Endothelial cell of umbilical vein (primary cell): ENCODE results near the gene VAV3. TPM values are rescaled to one million over a fixed set of nuclear protein-coding genes. Genes with fewer than 3 reads are reported as not detected.

Experiments used
- BruUV-seq: library from RNA; stranded (reverse); fragments of 400-500 nt; replicated peaks from 2 replicates; lab custom pipeline; 2021; lab: Mats Ljungman, UMichigan
- CTCF ChIA-PET: fragments of 300-600, 350-600 bp; sonication (Branson Sonifier 250); formaldehyde crosslinking; loops from one replicate; lab custom pipeline; 2021; ENCODE audit warnings: antibody characterized with exemption, inconsistent platforms; lab: Charles Lee
- POLR2A ChIA-PET: fragments of 300-600, 350-600 bp; sonication (Branson Sonifier 250); formaldehyde crosslinking; loops from one replicate; lab custom pipeline; 2021; ENCODE audit warnings: antibody characterized with exemption, inconsistent platforms; lab: Charles Lee
- DNase-seq: peaks from one replicate; pipeline ENCODE4 v3.0.0-alpha.2; 2011; ENCODE audit warnings: low read depth, low spot score
- FAIRE-seq: peaks from 2 replicates; lab custom pipeline; 2011; peaks lifted over from hg19 to GRCh38; lab: Jason Lieb, UNC
- H2AFZ ChIP-seq: 2 replicates; pipeline ENCODE4 v1.6.0; 2012; ENCODE audit warnings: low read depth, low read length, control low read depth, inconsistent platforms
- H3K27ac ChIP-seq: 2 replicates; pipeline ENCODE4 v1.5.1; 2011; ENCODE audit warnings: low read depth, mild to moderate bottlenecking, control low read depth, low read length, moderate library complexity; ENCODE audit not compliant: insufficient read depth
- H3K27me3 ChIP-seq, 2 experiments: 2 replicates each; pipeline versions ENCODE4 v1.6.0 to v1.6.1; 2011; ENCODE audit warnings: low read length in 2 of 2, mixed read lengths in 1 of 2; ENCODE audit not compliant: control insufficient read depth in 2 of 2, insufficient read depth in 2 of 2
- H3K36me3 ChIP-seq, 2 experiments: 2 replicates in 1 of 2; 3 replicates in 1 of 2; pipeline ENCODE4 v1.5.1; 2011; ENCODE audit warnings: low read length in 2 of 2, mild to moderate bottlenecking in 1 of 2, moderate library complexity in 1 of 2; ENCODE audit not compliant: control insufficient read depth in 2 of 2, insufficient read depth in 2 of 2; ENCODE audit errors: extremely low read depth in 1 of 2
- H3K4me1 ChIP-seq: 3 replicates; pipeline ENCODE4 v1.5.1; 2011; ENCODE audit warnings: mild to moderate bottlenecking, low read length; ENCODE audit not compliant: control insufficient read depth, insufficient read depth; ENCODE audit errors: extremely low read depth
- H3K4me2 ChIP-seq: 2 replicates; pipeline ENCODE4 v1.6.1; 2011; ENCODE audit warnings: low read length, control low read depth, mixed read lengths; ENCODE audit not compliant: insufficient read depth
- H3K4me3 ChIP-seq, 3 experiments: fragments of 200-600 bp in 1 of 3; sonication (generic), shearing (Covaris generic) in 1 of 3; replicated peaks in 1 of 3; 2 replicates each; pipeline ENCODE4 v1.5.1; 2011 to 2016; ENCODE audit warnings: control low read depth in 3 of 3, low read length in 3 of 3, mild to moderate bottlenecking in 2 of 3, inconsistent platforms in 1 of 3, low read depth in 1 of 3, moderate library complexity in 1 of 3; ENCODE audit not compliant: insufficient read depth in 1 of 3
- H3K79me2 ChIP-seq: 2 replicates; pipeline ENCODE4 v1.6.0; 2012; ENCODE audit warnings: low read length, inconsistent platforms; ENCODE audit not compliant: control insufficient read depth, insufficient read depth
- H3K9ac ChIP-seq: replicated peaks from 2 replicates; pipeline ENCODE3; 2011; ENCODE audit warnings: low read length, control low read depth; ENCODE audit not compliant: insufficient read depth; ENCODE audit errors: extremely low read depth
- H3K9me1 ChIP-seq: replicated peaks from 3 replicates; pipeline ENCODE4 v1.6.0; 2011; ENCODE audit warnings: mild to moderate bottlenecking, low read length; ENCODE audit not compliant: control insufficient read depth, insufficient read depth; ENCODE audit errors: extremely low read depth
- H3K9me3 ChIP-seq: replicated peaks from 2 replicates; pipeline ENCODE4 v1.5.1; 2012; ENCODE audit warnings: low read length, inconsistent platforms; ENCODE audit not compliant: control insufficient read depth, insufficient read depth
- H4K20me1 ChIP-seq: replicated peaks from 2 replicates; pipeline ENCODE3; 2011; ENCODE audit warnings: mild to moderate bottlenecking, low read length; ENCODE audit not compliant: control insufficient read depth, insufficient read depth; ENCODE audit errors: extremely low read depth
- EZH2 ChIP-seq: IDR thresholded peaks from 2 replicates; pipeline ENCODE4 v1.6.1; 2012; ENCODE audit warnings: borderline replicate concordance, low read depth, mild to moderate bottlenecking, moderate library complexity, low read length, inconsistent platforms; ENCODE audit not compliant: severe bottlenecking
- FOS ChIP-seq: IDR thresholded peaks from 2 replicates; pipeline ENCODE4 v1.6.1; 2011; ENCODE audit warnings: mild to moderate bottlenecking, low read length, moderate library complexity, borderline replicate concordance; ENCODE audit not compliant: insufficient read depth
- GATA2 ChIP-seq: IDR thresholded peaks from 2 replicates; pipeline ENCODE4 v1.7.0; 2011; ENCODE audit warnings: low read depth, mild to moderate bottlenecking, moderate library complexity, mixed read lengths, low read length; ENCODE audit not compliant: insufficient read length, insufficient read depth
- JUN ChIP-seq: IDR thresholded peaks from 2 replicates; pipeline ENCODE4 v1.6.1; 2011; ENCODE audit warnings: borderline replicate concordance, low read depth; ENCODE audit not compliant: insufficient read length, insufficient read depth
- MYC ChIP-seq: IDR thresholded peaks from one replicate; pipeline ENCODE4 v1.6.1; 2011; ENCODE audit warnings: mild to moderate bottlenecking, low read depth, low read length
- POLR2A ChIP-seq: IDR thresholded peaks from 2 replicates; pipeline ENCODE4 v1.6.1; 2012; ENCODE audit warnings: low read depth, mild to moderate bottlenecking, control low read depth, low read length
- POLR2AphosphoS5 ChIP-seq: IDR thresholded peaks from 2 replicates; pipeline ENCODE4 v1.6.1; 2012; ENCODE audit warnings: low read depth, mild to moderate bottlenecking, control low read depth, low read length, moderate library complexity; ENCODE audit not compliant: insufficient read depth
- dilution Hi-C: fragments of 300-500 bp; cut with MboI; formaldehyde crosslinking; loops from one replicate; pipeline ENCODE4 v1.15.0; 2019; ENCODE audit warnings: low sequenced_read_pairs; ENCODE audit not compliant: extremely low pct_ligation_motif_present
- intact Hi-C: fragments of 100-400 bp; cut with micrococcal nuclease; formaldehyde crosslinking; loops from one replicate; pipeline ENCODE4 v1.10.0; 2022
- polyA plus RNA-seq, 4 experiments: library from polyadenylated mRNA; depleted of rRNA in 3 of 4; stranded (reverse) in 3 of 4; unstranded in 1 of 4; fragments of >200 nt; gene quantifications; 2 replicates each; pipeline versions ENCODE4 v1.2.1 to v1.2.3, GENCODE V29; 2011 to 2012; ENCODE audit warnings: missing spikeins in 1 of 4
- total RNA-seq: library from RNA; stranded (reverse); gene quantifications from 2 replicates; pipeline ENCODE4 v1.2.3, GENCODE V29; 2021
- TF ChIP-seq, protein P1 (sequence below): IDR thresholded peaks from 2 replicates; pipeline ENCODE4 v1.6.1; 2011; ENCODE audit not compliant: insufficient read depth, insufficient read length
- TF ChIP-seq, protein P2 (sequence below), 2 donors: IDR thresholded peaks; 1 replicate in 1 of 2; 2 replicates in 1 of 2; pipeline ENCODE4 v1.5.1; 2011; ENCODE audit warnings: low read length in 2 of 2, mild to moderate bottlenecking in 2 of 2, moderate library complexity in 2 of 2, control low read depth in 1 of 2, inconsistent platforms in 1 of 2, low read depth in 1 of 2; ENCODE audit not compliant: insufficient read depth in 1 of 2; ENCODE audit errors: extremely low read depth in 1 of 2

The VAV3 gene
- total and polyA plus RNA-seq, 2 donors (not counting 3 experiments of a cell fraction or from before 2014, with no cell fraction given): 0.18 to 1.5 TPM

DNA sequence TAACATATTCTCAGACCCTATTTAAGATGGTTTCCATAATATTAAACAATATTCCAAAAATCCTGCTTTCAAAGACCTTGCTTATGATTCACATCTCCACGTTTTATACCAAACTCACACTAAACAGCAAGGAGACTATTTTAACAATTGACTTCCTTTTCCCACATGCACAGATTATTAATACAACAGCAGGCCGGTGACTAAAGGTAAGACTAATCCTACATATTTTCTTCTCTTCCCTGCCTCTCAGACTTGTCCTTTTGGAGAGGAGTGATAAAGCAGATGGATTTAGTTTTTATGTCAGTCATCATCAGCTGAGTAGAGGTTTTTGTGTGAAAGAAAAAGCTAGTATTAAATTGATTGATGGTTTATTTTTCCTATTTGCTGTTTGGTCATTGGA, 423.6 kb downstream of the VAV3 start:
- H3K36me3 ChIP-seq: no peaks in the 10 kb centered on the region
- intact Hi-C loops: no loop called here
- H3K27me3 ChIP-seq: no peaks in the 10 kb centered on the region
- no peak overlapping the region for H3K4me3 ChIP-seq
- no peaks in the 10 kb centered on the region for H3K9me3 ChIP-seq
- H3K9me1 ChIP-seq: no peaks in the 10 kb centered on the region
- no peak overlapping the region for H3K4me2 ChIP-seq
- no peaks in the 10 kb centered on the region for H3K4me1 ChIP-seq
- ChIA-PET CTCF (no interaction called here), POLR2A (no interaction called here)
- no TSS peak for BruUV-seq
- H4K20me1 ChIP-seq: no peaks in the 10 kb centered on the region
- TF ChIP-seq FOS (no peak), POLR2A (no peak), GATA2 (no peak), MYC (no peak), JUN (no peak), EZH2 (no peak), POLR2AphosphoS5 (no peak)
- TF ChIP-seq, protein P1, sequence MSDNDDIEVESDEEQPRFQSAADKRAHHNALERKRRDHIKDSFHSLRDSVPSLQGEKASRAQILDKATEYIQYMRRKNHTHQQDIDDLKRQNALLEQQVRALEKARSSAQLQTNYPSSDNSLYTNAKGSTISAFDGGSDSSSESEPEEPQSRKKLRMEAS: no peak
- TF ChIP-seq, protein P2, sequence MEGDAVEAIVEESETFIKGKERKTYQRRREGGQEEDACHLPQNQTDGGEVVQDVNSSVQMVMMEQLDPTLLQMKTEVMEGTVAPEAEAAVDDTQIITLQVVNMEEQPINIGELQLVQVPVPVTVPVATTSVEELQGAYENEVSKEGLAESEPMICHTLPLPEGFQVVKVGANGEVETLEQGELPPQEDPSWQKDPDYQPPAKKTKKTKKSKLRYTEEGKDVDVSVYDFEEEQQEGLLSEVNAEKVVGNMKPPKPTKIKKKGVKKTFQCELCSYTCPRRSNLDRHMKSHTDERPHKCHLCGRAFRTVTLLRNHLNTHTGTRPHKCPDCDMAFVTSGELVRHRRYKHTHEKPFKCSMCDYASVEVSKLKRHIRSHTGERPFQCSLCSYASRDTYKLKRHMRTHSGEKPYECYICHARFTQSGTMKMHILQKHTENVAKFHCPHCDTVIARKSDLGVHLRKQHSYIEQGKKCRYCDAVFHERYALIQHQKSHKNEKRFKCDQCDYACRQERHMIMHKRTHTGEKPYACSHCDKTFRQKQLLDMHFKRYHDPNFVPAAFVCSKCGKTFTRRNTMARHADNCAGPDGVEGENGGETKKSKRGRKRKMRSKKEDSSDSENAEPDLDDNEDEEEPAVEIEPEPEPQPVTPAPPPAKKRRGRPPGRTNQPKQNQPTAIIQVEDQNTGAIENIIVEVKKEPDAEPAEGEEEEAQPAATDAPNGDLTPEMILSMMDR (IDR thresholded peaks at IDR 0.05; ENCODE audit: extremely low read depth in 1 of 2, insufficient read depth in 1 of 2, low read depth in 1 of 2, low read length in 2 of 2): no peak
- DNase-seq (no peak), FAIRE-seq (no peak)
- no peak overlapping the region for H3K9ac ChIP-seq
- dilution Hi-C loops: no loop called here
- H2AFZ ChIP-seq: no peak overlapping the region
- no peaks in the 10 kb centered on the region for H3K79me2 ChIP-seq
- H3K27ac ChIP-seq: no peak overlapping the region
